Activated CD8-positive, alpha-beta T cell treated with anti-CD3 and anti-CD28 coated beads for 36 hours (primary cell): ENCODE data around the gene MYDGF. TPM values are rescaled to one million over a fixed set of nuclear protein-coding genes. Genes with fewer than 3 reads are reported as not detected.

Experiments used
- ATAC-seq: fragments of 200-7000 bp; cut with Tn5 transposase; one replicate; pipeline ENCODE4 v1.10.0; 2021; ENCODE audit warnings: mild to moderate bottlenecking, moderate library complexity
- CTCF ChIA-PET: fragments of 350-600 bp; sonication (Branson Sonifier 250); formaldehyde crosslinking; loops from one replicate; lab custom pipeline; 2021; ENCODE audit warnings: antibody characterized with exemption; lab: Charles Lee
- POLR2A ChIA-PET: fragments of 350-600 bp; sonication (Branson Sonifier 250); formaldehyde crosslinking; loops from one replicate; lab custom pipeline; 2021; ENCODE audit warnings: antibody characterized with exemption; lab: Charles Lee
- DNase-seq: peaks from one replicate; pipeline ENCODE4 v3.0.0-alpha.2; 2020
- H3K27ac Mint-ChIP-seq: one replicate; pipeline ENCODE4 v1.8.0; 2021; ENCODE audit warnings: mild to moderate bottlenecking, mixed read lengths
- H3K27me3 Mint-ChIP-seq: one replicate; pipeline ENCODE4 v1.8.0; 2021; ENCODE audit warnings: mixed read lengths
- H3K36me3 Mint-ChIP-seq: one replicate; pipeline ENCODE4 v1.8.0; 2021; ENCODE audit warnings: low read depth, mixed read lengths
- H3K4me1 Mint-ChIP-seq: one replicate; pipeline ENCODE4 v1.8.0; 2021; ENCODE audit warnings: low read depth, mixed read lengths
- H3K4me3 Mint-ChIP-seq: one replicate; pipeline ENCODE4 v1.8.0; 2021; ENCODE audit warnings: mild to moderate bottlenecking, moderate library complexity, mixed read lengths
- H3K9me3 Mint-ChIP-seq: one replicate; pipeline ENCODE4 v1.8.0; 2021; ENCODE audit warnings: mixed read lengths
- CTCF ChIP-seq: fragments of 200-600 bp; IDR thresholded peaks from one replicate; pipeline ENCODE4 v1.8.0; 2022; ENCODE audit warnings: antibody characterized with exemption, mild to moderate bottlenecking
- intact Hi-C: fragments of 100-400 bp; cut with micrococcal nuclease; formaldehyde crosslinking; loops from one replicate; pipeline ENCODE4 v1.10.0; 2022
- total RNA-seq, 2 experiments: library from RNA; stranded (reverse); gene quantifications; one replicate each; pipeline ENCODE4 v1.2.3, GENCODE V29; 2021

The MYDGF gene
- total RNA-seq, 2 experiments from 2014 or later, result 58.3 to 62.1 TPM

- no peaks in the 10 kb centered on the region for H3K27me3 Mint-ChIP-seq
- H3K36me3 Mint-ChIP-seq, result peaks cover 21% of the 10 kb centered on the region
- DNase-seq, result no peak
- CTCF ChIA-PET, result no interaction called here
- no peak overlapping the region for H3K4me3 Mint-ChIP-seq
- H3K9me3 Mint-ChIP-seq, result no peaks in the 10 kb centered on the region
- intact Hi-C loops, result no loop called here
- POLR2A ChIA-PET, result no interaction called here
- ATAC-seq, result no peak
- TF ChIP-seq CTCF, result no peak
- H3K27ac Mint-ChIP-seq, result no peak overlapping the region
- H3K4me1 Mint-ChIP-seq, result peaks cover 5% of the 10 kb centered on the region
Measured at GRCh38 chr19:4662020-4662695, 8.0 kb downstream of the MYDGF start.

GRCh38 chr19:4660993-4661392, 9.1 kb downstream of the MYDGF start:
- POLR2A ChIA-PET, result no interaction called here
- no peak for ATAC-seq
- no peak for TF ChIP-seq CTCF
- Mint-ChIP-seq H3K4me1 (peaks cover 5% of the 10 kb centered on the region), H3K27ac (peak overlapping the region; percentile 80), H3K4me3 (no peak overlapping the region), H3K27me3 (no peaks in the 10 kb centered on the region), H3K36me3 (peaks cover 21% of the 10 kb centered on the region), H3K9me3 (no peaks in the 10 kb centered on the region)
- no peak for DNase-seq
- intact Hi-C loops, result no loop called here
- CTCF ChIA-PET, result interaction anchor here (2.4 kb wide), 1 partner anchor 25 kb away, joined by 6 read pairs; no protein-coding TSS in a partner anchor

- ChIA-PET POLR2A (interaction anchor here (0.7 to 1.0 kb wide), 2 partner anchors 8 to 426 kb away, joined by 3 read pairs; no protein-coding TSS in a partner anchor), CTCF (interaction anchor here (0.6 to 2.4 kb wide), 3 partner anchors 24 to 314 kb away, joined by 3 to 6 read pairs (median 3); no protein-coding TSS in a partner anchor)
- intact Hi-C loops, result no loop called here
- DNase-seq (peak; percentile 35), ATAC-seq (peak; percentile 59)
- H3K4me1 Mint-ChIP-seq, result peaks cover 2% of the 10 kb centered on the region
- H3K9me3 Mint-ChIP-seq, result no peaks in the 10 kb centered on the region
- no peak overlapping the region for H3K4me3 Mint-ChIP-seq
- H3K27ac Mint-ChIP-seq, result no peak overlapping the region
- peaks cover 19% of the 10 kb centered on the region for H3K36me3 Mint-ChIP-seq
- H3K27me3 Mint-ChIP-seq, result no peaks in the 10 kb centered on the region
- no peak for TF ChIP-seq CTCF
Measured at GRCh38 chr19:4660181-4660791, 9.9 kb downstream of the MYDGF start.

GRCh38 chr19:4657835-4658234, 12.3 kb downstream of the MYDGF start:
- no peak for TF ChIP-seq CTCF
- peaks cover 28% of the 10 kb centered on the region for H3K36me3 Mint-ChIP-seq
- CTCF ChIA-PET, result interaction anchor here (0.8 kb wide), 1 partner anchor 22 kb away, joined by 4 read pairs; no protein-coding TSS in a partner anchor
- H3K4me3 Mint-ChIP-seq, result no peak overlapping the region
- intact Hi-C loops, result no loop called here
- H3K27ac Mint-ChIP-seq, result peak overlapping the region; percentile 66
- DNase-seq, result no peak
- POLR2A ChIA-PET, result no interaction called here
- H3K27me3 Mint-ChIP-seq, result no peaks in the 10 kb centered on the region
- ATAC-seq, result no peak
- peaks cover 2% of the 10 kb centered on the region for H3K4me1 Mint-ChIP-seq
- no peaks in the 10 kb centered on the region for H3K9me3 Mint-ChIP-seq

- ATAC-seq (no peak), DNase-seq (no peak)
- H3K27ac Mint-ChIP-seq, result no peak overlapping the region
- H3K4me1 Mint-ChIP-seq, result peaks cover 2% of the 10 kb centered on the region
- peaks cover 26% of the 10 kb centered on the region for H3K36me3 Mint-ChIP-seq
- intact Hi-C loops, result no loop called here
- ChIA-PET POLR2A (no interaction called here), CTCF (no interaction called here)
- no peaks in the 10 kb centered on the region for H3K9me3 Mint-ChIP-seq
- H3K4me3 Mint-ChIP-seq, result no peak overlapping the region
- H3K27me3 Mint-ChIP-seq, result no peaks in the 10 kb centered on the region
- TF ChIP-seq CTCF, result no peak
Measured at GRCh38 chr19:4657262-4657661, 12.9 kb downstream of the MYDGF start.
